Measurements from ENCODE around the gene SLMAP. TPM values are rescaled to one million over a fixed set of nuclear protein-coding genes. Genes with fewer than 3 reads are reported as not detected.

Gene SLMAP
- total RNA-seq, 4 donors from 2014 or later = 46.9 to 162 (median 67.9) TPM

GRCh38 chr3:57957824-57958223 is 201.7 kb downstream of the SLMAP start:
- Histone ChIP-seq H3K27ac (peak overlapping the region in 2 of 4 donors; percentile 77 to 88), H3K27me3 (no peaks in the 10 kb centered on the region), H3K4me1 (peaks cover 19 to 59% (median 34%) of the 10 kb centered on the region in 3 donors), H3K9me3 (no peaks in the 10 kb centered on the region), H3K36me3 (no peaks in the 10 kb centered on the region), H3K4me3 (no peak overlapping the region)
- no peak for TF ChIP-seq POLR2A (IDR thresholded peaks at IDR 0.05)
- TF ChIP-seq, protein P1, sequence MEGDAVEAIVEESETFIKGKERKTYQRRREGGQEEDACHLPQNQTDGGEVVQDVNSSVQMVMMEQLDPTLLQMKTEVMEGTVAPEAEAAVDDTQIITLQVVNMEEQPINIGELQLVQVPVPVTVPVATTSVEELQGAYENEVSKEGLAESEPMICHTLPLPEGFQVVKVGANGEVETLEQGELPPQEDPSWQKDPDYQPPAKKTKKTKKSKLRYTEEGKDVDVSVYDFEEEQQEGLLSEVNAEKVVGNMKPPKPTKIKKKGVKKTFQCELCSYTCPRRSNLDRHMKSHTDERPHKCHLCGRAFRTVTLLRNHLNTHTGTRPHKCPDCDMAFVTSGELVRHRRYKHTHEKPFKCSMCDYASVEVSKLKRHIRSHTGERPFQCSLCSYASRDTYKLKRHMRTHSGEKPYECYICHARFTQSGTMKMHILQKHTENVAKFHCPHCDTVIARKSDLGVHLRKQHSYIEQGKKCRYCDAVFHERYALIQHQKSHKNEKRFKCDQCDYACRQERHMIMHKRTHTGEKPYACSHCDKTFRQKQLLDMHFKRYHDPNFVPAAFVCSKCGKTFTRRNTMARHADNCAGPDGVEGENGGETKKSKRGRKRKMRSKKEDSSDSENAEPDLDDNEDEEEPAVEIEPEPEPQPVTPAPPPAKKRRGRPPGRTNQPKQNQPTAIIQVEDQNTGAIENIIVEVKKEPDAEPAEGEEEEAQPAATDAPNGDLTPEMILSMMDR (IDR thresholded peaks at IDR 0.05) = no peak
- no peak for DNase-seq
- 78 to 86% methylated on average over 1 of the region's 1 CpG for WGBS, 2 donors
- intact Hi-C loops (cut with DNase I) = no loop called here

DNA sequence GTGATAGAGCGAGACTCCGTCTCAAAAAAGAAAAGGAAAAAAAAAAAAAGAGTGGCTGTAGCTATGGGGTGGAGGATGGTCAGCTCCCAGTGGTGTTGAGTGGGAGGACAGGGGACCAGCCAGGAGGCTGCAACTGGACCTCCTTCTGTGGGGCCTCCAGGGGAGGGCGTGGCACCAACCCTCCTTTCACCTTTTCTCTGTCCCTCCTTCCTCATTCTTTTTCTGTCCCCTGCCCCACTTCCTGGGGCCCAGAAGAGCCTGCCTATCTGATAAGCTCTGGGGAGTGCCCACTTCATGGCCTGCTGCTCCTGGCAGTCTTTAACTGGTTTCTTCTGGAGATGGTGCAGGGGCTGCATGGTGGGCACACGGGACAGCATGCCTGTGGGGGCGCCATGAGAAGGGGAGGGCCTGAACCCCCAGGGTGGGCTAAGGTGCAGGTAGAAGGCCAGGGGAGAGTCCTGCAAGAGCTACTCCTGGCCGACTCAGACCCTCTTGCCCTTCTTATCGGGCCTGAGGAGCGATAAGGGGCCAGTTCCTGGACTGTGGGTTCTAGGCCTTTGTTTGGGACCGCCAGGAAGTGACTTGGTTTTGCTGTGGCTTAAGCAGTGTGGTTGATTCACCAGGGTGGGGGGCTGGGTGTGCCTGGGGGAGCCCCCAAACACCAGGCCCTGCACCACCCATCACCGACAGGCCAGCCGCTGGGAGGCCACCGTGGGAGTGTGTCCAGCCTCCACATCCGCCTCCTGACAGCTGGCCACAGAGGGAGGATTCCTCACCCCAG is 202.7 kb downstream of the SLMAP start:
- 53 to 79% methylated on average over 6 to 7 of the region's 13 CpGs for WGBS, 2 donors
- DNase-seq = no peak
- Histone ChIP-seq H3K27ac (peak overlapping the region; percentile 73 to 89 (median 82)), H3K4me1 (peaks cover 19 to 51% (median 33%) of the 10 kb centered on the region in 3 donors), H3K27me3 (no peaks in the 10 kb centered on the region), H3K9me3 (no peaks in the 10 kb centered on the region), H3K4me3 (peak overlapping the region in 1 of 4 donors; percentile 47), H3K36me3 (no peaks in the 10 kb centered on the region)
- intact Hi-C loops (cut with DNase I) = no loop called here
- no peak for TF ChIP-seq POLR2A (IDR thresholded peaks at IDR 0.05)
- TF ChIP-seq, protein P1 (IDR thresholded peaks at IDR 0.05) = no peak

GRCh38 chr3:57959423-57960173 is 203.5 kb downstream of the SLMAP start:
- Histone ChIP-seq H3K4me3 (peak overlapping the region in 2 of 4 donors; percentile 8 to 47), H3K27ac (peak overlapping the region; percentile 73 to 89 (median 82)), H3K9me3 (no peaks in the 10 kb centered on the region), H3K36me3 (no peaks in the 10 kb centered on the region), H3K4me1 (peaks cover 19 to 51% (median 33%) of the 10 kb centered on the region in 3 donors), H3K27me3 (no peaks in the 10 kb centered on the region)
- peak in 1 of 4 donors; percentile 27 for TF ChIP-seq POLR2A (IDR thresholded peaks at IDR 0.05)
- TF ChIP-seq, protein P1 (IDR thresholded peaks at IDR 0.05) = no peak
- WGBS, 2 donors = 14 to 29% methylated on average over 14 to 17 of the region's 19 CpGs
- intact Hi-C loops (cut with DNase I) = no loop called here
- DNase-seq = no peak

DNA sequence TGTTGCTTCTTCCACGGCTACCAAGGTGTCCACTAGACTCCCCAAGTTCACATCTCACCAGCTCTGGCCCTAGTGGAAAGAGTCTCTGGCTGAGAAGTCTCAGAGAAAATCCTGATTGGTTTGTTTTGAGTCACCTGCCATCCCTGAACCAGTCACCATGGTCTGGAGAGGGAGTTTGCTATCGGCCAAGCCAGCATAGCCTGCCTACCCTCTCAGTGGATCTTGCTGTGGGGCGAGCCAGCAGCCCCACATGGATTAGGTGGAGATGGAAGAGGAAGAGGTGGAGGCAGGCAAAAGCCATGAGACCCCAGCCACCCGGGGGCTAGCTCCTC is 204.0 kb downstream of the SLMAP start:
- intact Hi-C loops (cut with DNase I) = no loop called here
- 43 to 57% methylated on average over 3 to 4 of the region's 4 CpGs for WGBS, 2 donors
- DNase-seq = no peak
- H3K9me3 ChIP-seq = no peaks in the 10 kb centered on the region
- H3K36me3 ChIP-seq = no peaks in the 10 kb centered on the region
- TF ChIP-seq POLR2A (IDR thresholded peaks at IDR 0.05) = no peak
- TF ChIP-seq, protein P1 (IDR thresholded peaks at IDR 0.05) = no peak
- no peaks in the 10 kb centered on the region for H3K27me3 ChIP-seq
- H3K4me1 ChIP-seq = peaks cover 19 to 51% (median 33%) of the 10 kb centered on the region in 3 donors
- H3K4me3 ChIP-seq = peak overlapping the region in 1 of 4 donors; percentile 47
- peak overlapping the region; percentile 73 to 89 (median 82) for H3K27ac ChIP-seq
